ENCODE measurements around the gene VASH2.

Gene VASH2

DNA sequence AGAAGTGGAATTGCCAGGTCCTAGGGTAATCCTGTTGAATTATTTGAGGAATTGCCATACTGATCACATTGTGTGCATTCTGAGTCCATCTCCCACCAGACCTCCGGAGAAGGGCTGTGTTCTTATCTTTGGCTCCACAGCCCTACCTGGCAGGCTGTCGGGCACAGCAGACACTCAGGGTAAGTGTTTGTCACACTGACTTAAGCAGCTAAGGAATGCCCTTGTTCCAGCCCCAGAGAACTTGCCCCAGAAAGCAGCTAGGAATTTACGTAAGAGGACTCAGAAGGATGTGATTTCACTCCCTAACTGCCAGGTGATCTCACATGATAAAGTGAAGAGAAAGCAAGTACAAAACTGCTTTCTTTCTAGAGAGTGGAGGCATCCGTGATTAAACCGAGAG, 21.0 kb downstream of the VASH2 start:
- no peak overlapping the region for H3K9ac ChIP-seq (ENCODE audit: low read length in 2 of 2)
- no peaks in the 10 kb centered on the region for H3K36me3 ChIP-seq (ENCODE audit: control insufficient read depth in 2 of 2, insufficient read depth in 2 of 2, low read length in 2 of 2)
- H3K27me3 ChIP-seq (ENCODE audit: control insufficient read depth in 1 of 2, insufficient read depth in 2 of 2, low read length in 2 of 2), result peaks cover 0 to 10% of the 10 kb centered on the region in 2 donors

DNA sequence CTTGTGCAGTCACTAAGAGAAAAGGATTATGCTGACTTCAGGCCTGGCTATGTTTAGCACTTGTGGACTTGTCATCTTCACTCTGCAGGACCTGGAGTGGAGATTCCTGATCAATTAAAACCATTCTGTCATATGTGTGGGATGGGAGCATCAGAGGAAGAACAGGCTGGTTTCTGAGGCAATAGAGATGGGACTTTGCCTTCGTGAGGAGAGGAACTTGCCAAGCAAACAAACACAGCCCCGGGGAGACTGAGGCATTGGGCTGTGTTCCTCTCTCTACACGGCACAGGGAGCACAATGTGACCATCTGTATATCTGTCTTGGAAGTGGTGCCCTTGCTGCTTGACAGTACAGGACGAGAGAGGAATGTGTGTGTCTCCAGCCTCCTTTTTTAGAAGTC, 23.1 kb downstream of the VASH2 start:
- no peak overlapping the region for H3K4me3 ChIP-seq (ENCODE audit: low read length in 2 of 2)
- H3K9ac ChIP-seq (ENCODE audit: low read length in 2 of 2), result no peak overlapping the region
- H3K27ac ChIP-seq (ENCODE audit: low read length), result no peak overlapping the region
- H3K4me1 ChIP-seq (ENCODE audit: control insufficient read depth, insufficient read depth, low read length), result no peaks in the 10 kb centered on the region
- H3K9me3 ChIP-seq (ENCODE audit: control insufficient read depth in 2 of 2, low read length in 2 of 2), result no peaks in the 10 kb centered on the region
- H3K27me3 ChIP-seq (ENCODE audit: control insufficient read depth in 1 of 2, insufficient read depth in 2 of 2, low read length in 2 of 2), result peaks cover 0 to 2% of the 10 kb centered on the region in 2 donors
- no peaks in the 10 kb centered on the region for H3K36me3 ChIP-seq (ENCODE audit: control insufficient read depth in 2 of 2, insufficient read depth in 2 of 2, low read length in 2 of 2)

More for the DNA sequence above, 21.0 kb downstream of the VASH2 start:
- H3K27ac ChIP-seq (ENCODE audit: low read length), result no peak overlapping the region
- no peaks in the 10 kb centered on the region for H3K4me1 ChIP-seq (ENCODE audit: control insufficient read depth, insufficient read depth, low read length)
- no peak overlapping the region for H3K4me3 ChIP-seq (ENCODE audit: low read length in 2 of 2)
- H3K9me3 ChIP-seq (ENCODE audit: control insufficient read depth in 2 of 2, low read length in 2 of 2), result no peaks in the 10 kb centered on the region

DNA sequence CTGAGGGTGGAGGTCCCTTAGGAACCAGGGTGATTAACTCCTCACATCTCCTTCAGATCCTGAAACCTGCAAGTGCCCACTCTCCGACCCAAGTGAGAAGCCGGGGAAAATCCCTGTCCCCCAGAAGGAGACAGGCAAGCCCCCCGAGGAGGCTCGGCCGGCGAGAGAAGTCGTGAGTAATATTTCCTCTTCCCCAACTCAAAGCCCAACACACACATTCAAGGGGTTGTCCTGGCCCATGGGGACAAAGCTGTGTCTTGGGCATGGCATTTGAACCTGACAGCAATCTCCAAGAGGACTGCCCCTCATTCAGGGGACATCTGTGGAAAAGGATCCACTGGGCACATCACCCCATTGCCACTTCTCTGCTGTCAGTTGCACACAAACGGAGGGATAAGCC, 23.6 kb downstream of the VASH2 start:
- Histone ChIP-seq H3K4me1 (ENCODE audit: control insufficient read depth, insufficient read depth, low read length) (no peaks in the 10 kb centered on the region), H3K27ac (ENCODE audit: low read length) (no peak overlapping the region), H3K9ac (ENCODE audit: low read length in 2 of 2) (no peak overlapping the region), H3K9me3 (ENCODE audit: control insufficient read depth in 2 of 2, low read length in 2 of 2) (no peaks in the 10 kb centered on the region), H3K27me3 (ENCODE audit: control insufficient read depth in 1 of 2, insufficient read depth in 2 of 2, low read length in 2 of 2) (peaks cover 0 to 2% of the 10 kb centered on the region in 2 donors), H3K36me3 (ENCODE audit: control insufficient read depth in 2 of 2, insufficient read depth in 2 of 2, low read length in 2 of 2) (no peaks in the 10 kb centered on the region), H3K4me3 (ENCODE audit: low read length in 2 of 2) (no peak overlapping the region)

DNA sequence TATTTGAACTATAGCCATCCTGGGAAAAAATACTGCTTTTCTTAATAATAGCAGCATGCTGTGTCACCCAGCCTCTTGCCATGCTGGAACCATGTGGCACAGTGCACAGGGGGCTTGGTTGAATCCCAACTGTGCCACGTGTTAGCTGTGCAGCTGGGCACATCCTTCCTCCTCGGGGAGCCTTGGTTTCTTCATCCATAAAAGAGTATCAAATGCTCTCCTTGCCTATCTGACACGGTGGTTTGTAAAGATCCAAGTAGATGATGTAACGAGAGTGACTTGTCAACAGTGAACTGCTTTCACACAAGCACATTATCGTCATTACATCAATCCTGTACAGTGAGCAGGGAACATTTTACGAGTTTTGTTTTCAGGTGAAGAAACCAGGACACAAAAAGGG, 24.4 kb downstream of the VASH2 start:
- no peak overlapping the region for H3K27ac ChIP-seq (ENCODE audit: low read length)
- no peaks in the 10 kb centered on the region for H3K9me3 ChIP-seq (ENCODE audit: control insufficient read depth in 2 of 2, low read length in 2 of 2)
- no peak overlapping the region for H3K9ac ChIP-seq (ENCODE audit: low read length in 2 of 2)
- H3K36me3 ChIP-seq (ENCODE audit: control insufficient read depth in 2 of 2, insufficient read depth in 2 of 2, low read length in 2 of 2), result no peaks in the 10 kb centered on the region
- no peak overlapping the region for H3K4me3 ChIP-seq (ENCODE audit: low read length in 2 of 2)
- H3K27me3 ChIP-seq (ENCODE audit: control insufficient read depth in 1 of 2, insufficient read depth in 2 of 2, low read length in 2 of 2), result peaks cover 0 to 2% of the 10 kb centered on the region in 2 donors
- H3K4me1 ChIP-seq (ENCODE audit: control insufficient read depth, insufficient read depth, low read length), result no peaks in the 10 kb centered on the region

DNA sequence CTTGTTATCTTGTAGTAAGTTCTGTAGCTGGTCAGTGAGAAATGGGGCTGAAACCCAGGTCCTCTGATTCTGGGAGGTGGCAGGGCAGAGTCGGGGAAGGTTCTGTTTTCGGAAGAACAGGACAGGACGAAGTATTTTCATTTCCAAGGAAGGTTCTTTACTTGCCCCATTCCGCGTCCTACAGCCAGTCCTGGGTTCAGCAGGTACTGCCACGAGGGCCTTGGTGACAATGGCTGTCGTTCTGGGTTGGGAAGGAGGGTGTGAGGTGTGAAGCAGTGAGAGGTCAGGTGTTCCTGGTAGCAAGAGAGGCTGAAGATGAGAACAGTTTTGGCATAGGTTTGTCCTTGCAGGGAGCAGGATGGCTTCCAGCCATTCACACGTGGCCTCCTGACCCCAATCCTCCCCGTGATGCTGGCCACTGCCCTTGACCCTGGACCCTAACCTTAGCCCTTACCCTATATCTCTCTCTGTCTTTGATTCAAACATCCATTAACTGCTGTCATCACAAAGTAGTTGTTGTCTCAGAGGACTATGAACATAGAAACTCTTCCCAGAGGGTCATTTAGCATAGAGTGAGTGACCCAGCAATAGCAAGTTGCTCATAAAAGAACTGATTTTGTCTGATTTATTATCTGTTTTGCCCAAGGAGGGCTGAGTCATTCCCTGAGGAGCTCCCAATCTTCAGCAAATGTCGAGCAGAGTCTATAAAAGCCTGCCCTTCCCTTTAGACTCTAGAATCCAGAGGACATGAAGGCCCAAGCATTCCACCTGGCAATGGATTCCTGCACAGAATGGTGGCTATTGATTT, 25.0 kb downstream of the VASH2 start:
- no peaks in the 10 kb centered on the region for H3K9me3 ChIP-seq (ENCODE audit: control insufficient read depth in 2 of 2, low read length in 2 of 2)
- H3K4me1 ChIP-seq (ENCODE audit: control insufficient read depth, insufficient read depth, low read length), result peaks cover 2% of the 10 kb centered on the region
- H3K4me3 ChIP-seq (ENCODE audit: low read length in 2 of 2), result no peak overlapping the region
- H3K36me3 ChIP-seq (ENCODE audit: control insufficient read depth in 2 of 2, insufficient read depth in 2 of 2, low read length in 2 of 2), result no peaks in the 10 kb centered on the region
- H3K9ac ChIP-seq (ENCODE audit: low read length in 2 of 2), result no peak overlapping the region
- peaks cover 0 to 2% of the 10 kb centered on the region in 2 donors for H3K27me3 ChIP-seq (ENCODE audit: control insufficient read depth in 1 of 2, insufficient read depth in 2 of 2, low read length in 2 of 2)
- no peak overlapping the region for H3K27ac ChIP-seq (ENCODE audit: low read length)

DNA sequence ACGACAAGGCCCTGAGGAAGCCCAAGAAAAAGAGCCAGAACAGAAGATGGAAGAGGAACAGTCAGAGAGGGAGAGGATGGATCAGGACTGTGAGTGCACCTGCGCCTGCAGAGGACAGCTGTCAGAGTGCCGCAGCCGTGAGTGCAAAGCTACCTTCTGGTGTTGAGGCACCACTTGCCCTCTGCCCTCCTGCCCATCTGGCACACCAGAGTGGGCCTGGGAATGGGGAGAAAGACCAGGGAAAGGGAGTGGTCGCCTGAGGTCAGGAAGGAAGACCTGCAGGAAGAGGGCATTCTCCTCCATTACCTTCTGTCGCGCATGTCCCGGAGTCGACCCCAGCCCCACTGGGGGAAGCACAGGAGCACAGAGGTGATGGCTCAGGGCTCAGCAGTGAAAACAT, 26.2 kb downstream of the VASH2 start:
- no peak overlapping the region for H3K9ac ChIP-seq (ENCODE audit: low read length in 2 of 2)
- H3K9me3 ChIP-seq (ENCODE audit: control insufficient read depth in 2 of 2, low read length in 2 of 2), result no peaks in the 10 kb centered on the region
- peaks cover 0 to 2% of the 10 kb centered on the region in 2 donors for H3K36me3 ChIP-seq (ENCODE audit: control insufficient read depth in 2 of 2, insufficient read depth in 2 of 2, low read length in 2 of 2)
- H3K4me3 ChIP-seq (ENCODE audit: low read length in 2 of 2), result no peak overlapping the region
- peaks cover 4% of the 10 kb centered on the region for H3K4me1 ChIP-seq (ENCODE audit: control insufficient read depth, insufficient read depth, low read length)
- peaks cover 0 to 2% of the 10 kb centered on the region in 2 donors for H3K27me3 ChIP-seq (ENCODE audit: control insufficient read depth in 1 of 2, insufficient read depth in 2 of 2, low read length in 2 of 2)
- no peak overlapping the region for H3K27ac ChIP-seq (ENCODE audit: low read length)

DNA sequence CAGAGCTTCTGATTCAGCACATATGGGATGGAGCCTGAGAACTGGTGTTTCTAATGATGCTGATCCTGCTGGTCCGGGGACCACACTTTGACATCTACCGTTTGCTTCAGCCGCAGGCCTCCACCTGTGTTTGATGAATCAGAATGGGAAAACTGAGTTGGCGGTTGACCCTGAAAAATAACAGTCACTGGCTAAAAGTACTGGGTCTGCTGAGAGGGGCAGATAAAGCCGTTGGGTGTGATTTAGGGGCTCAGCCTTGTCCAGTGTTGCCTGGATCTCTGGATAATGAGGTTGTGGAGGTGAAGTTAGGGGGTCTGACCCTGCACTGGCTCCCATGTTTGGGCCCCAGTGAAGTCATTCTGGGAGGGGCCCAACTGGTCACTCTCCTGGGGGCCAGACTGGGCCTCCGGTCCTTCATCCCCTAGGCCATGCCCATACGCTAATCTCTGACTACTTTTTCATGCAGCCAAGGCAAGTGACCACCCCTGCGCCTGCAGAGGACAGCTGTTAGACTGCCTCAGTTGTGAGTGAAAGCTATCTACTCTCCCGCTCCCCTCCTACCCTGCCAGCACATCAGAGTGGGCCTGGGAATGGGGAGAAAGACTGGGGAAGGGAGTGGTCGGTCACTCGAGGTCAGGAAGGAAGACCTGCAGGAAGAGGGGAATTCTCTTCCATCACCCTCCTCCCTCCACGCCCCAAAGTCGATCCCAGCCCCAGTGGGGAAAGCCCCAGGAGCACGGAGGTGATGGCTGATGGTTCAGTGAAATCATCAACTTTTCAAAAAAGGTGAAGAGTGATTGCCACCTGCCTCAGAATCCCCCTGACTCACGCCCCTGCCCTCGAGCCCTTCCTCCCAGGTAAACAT, 27.7 kb downstream of the VASH2 start:
- Histone ChIP-seq H3K4me3 (ENCODE audit: low read length in 2 of 2) (no peak overlapping the region), H3K9me3 (ENCODE audit: control insufficient read depth in 2 of 2, low read length in 2 of 2) (no peaks in the 10 kb centered on the region), H3K27ac (ENCODE audit: low read length) (no peak overlapping the region), H3K36me3 (ENCODE audit: control insufficient read depth in 2 of 2, insufficient read depth in 2 of 2, low read length in 2 of 2) (peaks cover 0 to 2% of the 10 kb centered on the region in 2 donors), H3K27me3 (ENCODE audit: control insufficient read depth in 1 of 2, insufficient read depth in 2 of 2, low read length in 2 of 2) (peaks cover 0 to 2% of the 10 kb centered on the region in 2 donors), H3K4me1 (ENCODE audit: control insufficient read depth, insufficient read depth, low read length) (peaks cover 4% of the 10 kb centered on the region), H3K9ac (ENCODE audit: low read length in 2 of 2) (no peak overlapping the region)

DNA sequence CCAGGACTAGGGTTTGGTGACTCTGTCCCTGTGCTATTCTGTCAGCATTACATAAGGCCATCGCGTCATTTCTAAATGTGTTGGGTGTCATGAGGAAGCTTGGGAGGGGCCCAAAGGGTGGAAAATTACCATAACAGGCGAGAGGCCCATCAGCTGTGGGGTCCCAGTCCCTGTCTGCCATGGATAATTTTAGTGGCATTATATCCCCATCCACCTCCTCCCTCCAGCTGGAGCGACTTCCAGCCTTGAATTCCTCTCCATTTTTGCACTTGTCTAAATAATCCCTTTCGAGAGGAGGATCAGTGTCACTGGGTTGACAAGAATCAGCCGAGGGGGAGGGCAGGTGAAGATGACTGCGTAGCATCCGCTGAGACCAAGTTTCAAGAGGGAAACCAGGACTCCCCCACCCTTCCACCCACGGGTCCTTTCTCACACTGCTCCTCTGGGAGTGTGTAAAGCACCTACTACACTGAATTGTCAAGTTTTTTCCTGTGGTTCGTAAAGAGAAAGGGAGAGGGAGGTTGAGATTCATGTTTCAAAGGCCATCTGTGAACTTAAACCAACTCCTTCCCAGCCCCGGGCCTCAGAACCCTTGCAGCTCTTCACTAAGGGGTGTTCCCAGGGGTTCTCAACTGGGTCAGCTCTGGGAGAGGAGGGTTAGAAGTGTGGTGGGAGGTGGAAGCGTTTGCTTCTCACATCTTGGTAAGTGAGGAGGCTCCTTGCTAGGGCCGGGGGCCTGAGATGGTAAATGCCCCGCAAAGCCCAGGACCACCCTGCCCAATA, 29.2 kb downstream of the VASH2 start:
- H3K4me1 ChIP-seq (ENCODE audit: control insufficient read depth, insufficient read depth, low read length), result peaks cover 4% of the 10 kb centered on the region
- H3K36me3 ChIP-seq (ENCODE audit: control insufficient read depth in 2 of 2, insufficient read depth in 2 of 2, low read length in 2 of 2), result peaks cover 0 to 2% of the 10 kb centered on the region in 2 donors
- no peaks in the 10 kb centered on the region for H3K27me3 ChIP-seq (ENCODE audit: control insufficient read depth in 1 of 2, insufficient read depth in 2 of 2, low read length in 2 of 2)
- no peaks in the 10 kb centered on the region for H3K9me3 ChIP-seq (ENCODE audit: control insufficient read depth in 2 of 2, low read length in 2 of 2)
- H3K27ac ChIP-seq (ENCODE audit: low read length), result no peak overlapping the region
- H3K9ac ChIP-seq (ENCODE audit: low read length in 2 of 2), result no peak overlapping the region
- H3K4me3 ChIP-seq (ENCODE audit: low read length in 2 of 2), result no peak overlapping the region

DNA sequence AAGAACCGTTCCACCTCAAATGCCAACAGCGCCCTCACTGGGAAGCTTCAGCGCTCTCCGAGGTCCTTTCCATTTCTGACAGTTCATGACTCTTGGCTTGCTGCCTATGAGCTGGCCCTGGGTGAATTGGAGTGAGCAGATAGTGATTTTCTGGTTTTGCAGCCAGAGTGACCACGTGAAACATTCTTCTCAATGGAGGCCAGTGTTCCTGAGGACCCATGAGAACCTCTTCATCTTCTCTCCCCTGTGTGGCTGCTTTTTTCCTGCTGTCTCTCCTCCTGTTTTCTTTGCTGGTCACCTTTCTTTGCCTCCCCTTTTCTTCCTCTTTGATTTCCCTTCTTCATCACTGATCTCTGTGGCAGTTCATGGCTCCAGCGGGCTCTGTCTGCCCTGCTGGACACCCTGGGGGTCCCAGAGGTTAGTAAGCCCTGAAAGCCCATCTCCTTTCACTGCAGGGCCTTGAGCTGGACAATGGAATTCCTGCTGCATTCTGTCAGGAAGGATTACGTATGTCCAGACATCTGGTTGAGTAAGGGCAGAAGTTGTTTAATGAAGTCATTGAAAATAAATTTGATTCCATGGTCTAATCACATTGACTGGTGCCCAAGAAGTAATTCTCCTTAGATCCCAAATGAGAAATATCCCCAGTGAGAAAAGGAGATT, 29.9 kb downstream of the VASH2 start:
- Histone ChIP-seq H3K27me3 (ENCODE audit: control insufficient read depth in 1 of 2, insufficient read depth in 2 of 2, low read length in 2 of 2) (no peaks in the 10 kb centered on the region), H3K4me3 (ENCODE audit: low read length in 2 of 2) (no peak overlapping the region), H3K9me3 (ENCODE audit: control insufficient read depth in 2 of 2, low read length in 2 of 2) (no peaks in the 10 kb centered on the region), H3K36me3 (ENCODE audit: control insufficient read depth in 2 of 2, insufficient read depth in 2 of 2, low read length in 2 of 2) (peaks cover 0 to 2% of the 10 kb centered on the region in 2 donors), H3K4me1 (ENCODE audit: control insufficient read depth, insufficient read depth, low read length) (peaks cover 4% of the 10 kb centered on the region), H3K9ac (ENCODE audit: low read length in 2 of 2) (no peak overlapping the region), H3K27ac (ENCODE audit: low read length) (no peak overlapping the region)

DNA sequence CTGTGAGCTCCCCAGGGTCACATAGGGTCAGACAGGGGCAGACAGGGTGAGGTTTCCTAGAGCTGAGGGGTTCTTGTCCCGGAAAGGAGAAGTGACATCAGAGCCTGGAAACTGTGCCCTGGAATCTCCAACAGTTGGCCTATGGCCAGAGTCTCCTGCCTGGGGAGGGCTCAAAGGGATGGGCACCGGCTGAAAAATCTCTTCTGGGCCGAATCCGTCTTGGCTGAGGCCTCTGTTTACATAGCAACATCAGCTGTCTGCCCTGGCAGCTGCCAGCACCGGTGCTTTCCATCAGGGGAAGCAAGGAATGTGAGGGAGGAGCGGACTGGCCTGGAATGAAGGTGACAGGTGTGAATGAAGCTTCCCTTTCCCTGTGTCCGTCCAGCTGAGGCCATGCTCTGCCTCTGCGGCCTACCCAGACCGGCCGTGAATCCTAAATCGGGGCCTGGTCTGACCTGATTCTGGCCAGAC, 30.7 kb downstream of the VASH2 start:
- Histone ChIP-seq H3K4me3 (ENCODE audit: low read length in 2 of 2) (no peak overlapping the region), H3K27me3 (ENCODE audit: control insufficient read depth in 1 of 2, insufficient read depth in 2 of 2, low read length in 2 of 2) (no peaks in the 10 kb centered on the region), H3K27ac (ENCODE audit: low read length) (no peak overlapping the region), H3K36me3 (ENCODE audit: control insufficient read depth in 2 of 2, insufficient read depth in 2 of 2, low read length in 2 of 2) (peaks cover 0 to 2% of the 10 kb centered on the region in 2 donors), H3K9me3 (ENCODE audit: control insufficient read depth in 2 of 2, low read length in 2 of 2) (no peaks in the 10 kb centered on the region), H3K4me1 (ENCODE audit: control insufficient read depth, insufficient read depth, low read length) (peaks cover 4% of the 10 kb centered on the region), H3K9ac (ENCODE audit: low read length in 2 of 2) (no peak overlapping the region)
